Measurements from ENCODE around the gene ZNF747.
"Not testable (repeated sequence)": the region's sequence is repeated elsewhere in the genome, so short reads cannot be mapped to it uniquely, and the experiment has no call there.

ZNF747 gene

DNA sequence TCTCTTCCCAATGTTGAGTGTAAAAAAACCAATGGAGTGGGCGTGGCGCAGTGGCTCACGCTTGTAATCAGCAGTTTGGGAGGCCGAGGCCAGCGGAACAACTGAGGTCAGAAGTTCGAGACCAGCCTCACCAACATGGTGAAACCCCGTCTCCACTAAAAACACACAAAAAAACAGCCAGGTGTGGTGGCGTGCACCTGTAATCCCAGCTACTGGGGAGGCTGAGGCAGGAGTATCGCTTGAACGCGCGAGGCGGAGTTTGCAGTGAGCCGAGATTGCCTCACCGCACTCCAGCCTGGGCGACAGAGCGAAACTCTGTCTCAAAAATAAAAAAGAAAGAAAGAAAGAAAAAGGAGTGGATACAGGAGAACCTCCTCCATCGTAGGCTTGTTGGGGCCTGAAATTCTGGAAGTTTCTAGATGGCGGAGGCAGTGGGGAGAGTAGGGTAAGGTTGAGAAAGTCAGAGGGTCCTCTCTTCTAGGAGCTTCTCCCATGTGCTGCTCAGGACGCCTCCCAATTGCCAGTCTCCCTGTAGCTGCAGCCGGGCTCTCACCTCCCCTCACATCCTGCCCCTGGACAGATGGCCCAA lies 24.2 kb upstream of the ZNF747 start:
- DNase-seq (ENCODE audit: low read depth, low spot score): no peak
- H3K27ac ChIP-seq: peak overlapping the region; percentile 59

GRCh38 chr16:30557957-30558788 lies 23.5 kb upstream of the ZNF747 start, which contains the start of gene ZNF764:
TSS of gene ZNF764 (minus strand) at chr16:30558374. CDS start at chr16:30558182, 192 bp downstream.
- H3K27ac ChIP-seq: peak within 1 kb of the TSS; percentile 59
- DNase-seq (ENCODE audit: low read depth, low spot score): peak; percentile 85

DNA sequence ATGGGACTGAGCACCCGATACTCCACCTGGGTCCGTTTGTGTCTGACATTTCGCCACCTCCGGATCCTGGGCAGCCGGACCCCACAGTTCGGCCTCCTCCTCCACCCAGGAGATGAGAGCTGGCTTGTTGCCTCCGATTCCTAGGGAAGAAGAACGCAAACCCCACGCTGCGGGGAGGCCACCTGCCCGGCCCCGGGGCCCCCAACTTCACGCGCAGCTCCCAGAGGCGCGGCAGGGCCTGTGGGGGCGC lies 23.0 kb upstream of the ZNF747 start:
- peak overlapping the region; percentile 59 for H3K27ac ChIP-seq
- no peak for DNase-seq (ENCODE audit: low read depth, low spot score)

DNA sequence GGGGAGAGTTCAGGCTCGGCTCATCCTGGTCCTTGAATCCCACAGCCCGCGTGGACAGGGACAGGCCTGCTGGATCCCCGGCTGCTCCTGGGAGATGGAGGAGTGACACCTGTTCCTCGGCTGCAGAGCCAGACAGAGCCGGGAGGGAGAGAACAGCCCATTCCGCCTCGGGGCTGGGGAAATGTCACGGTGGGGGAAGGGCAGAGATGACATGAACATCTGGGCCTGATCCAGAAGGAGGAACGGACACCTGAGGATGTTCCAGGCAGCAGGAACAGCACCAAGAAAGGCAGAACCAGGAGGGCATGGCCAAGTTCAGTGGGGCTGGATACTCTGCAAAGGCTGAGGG lies 21.4 kb upstream of the ZNF747 start:
- no peak overlapping the region for H3K27ac ChIP-seq
- DNase-seq (ENCODE audit: low read depth, low spot score): no peak

- no peak overlapping the region for H3K27ac ChIP-seq
- DNase-seq (ENCODE audit: low read depth, low spot score): no peak
Measured at GRCh38 chr16:30555315-30556124, 20.9 kb upstream of the ZNF747 start.

DNA sequence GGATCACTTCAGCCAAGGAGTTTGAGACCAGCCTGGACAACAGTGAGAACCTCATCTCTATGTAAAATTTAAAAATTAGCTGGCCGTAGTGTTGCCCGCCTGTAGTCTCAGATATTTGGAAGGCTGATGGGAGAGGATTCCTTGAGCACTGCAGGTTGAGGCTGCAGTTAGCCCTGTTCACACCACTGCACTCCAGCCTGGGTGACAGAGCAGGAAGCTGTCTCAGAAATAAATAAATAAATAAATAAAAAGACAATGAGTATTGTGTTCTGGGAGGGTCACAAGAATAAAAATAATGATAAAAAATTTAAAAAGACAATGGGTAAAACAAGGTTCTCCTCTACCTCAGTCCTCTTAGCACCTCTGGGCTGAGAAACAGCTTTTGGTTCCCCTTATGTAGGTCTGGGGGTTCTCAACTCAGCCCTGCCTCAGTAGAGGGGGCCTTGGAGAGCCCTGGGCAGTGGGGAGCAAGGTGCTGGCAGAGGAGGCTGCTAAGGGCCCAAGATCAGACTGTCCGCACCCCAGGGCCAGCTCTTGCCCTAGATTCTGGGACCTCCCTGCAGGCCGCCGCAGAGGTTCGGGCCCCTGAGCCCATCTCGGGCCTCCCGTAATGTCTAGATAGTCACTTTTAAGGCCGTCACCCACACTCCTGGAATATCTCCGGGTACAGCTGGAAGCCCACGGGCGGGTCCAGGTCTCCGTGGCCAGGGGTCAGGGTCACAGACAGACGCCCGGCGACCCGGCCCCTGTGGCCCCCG lies 20.1 kb upstream of the ZNF747 start:
- no peak for DNase-seq (ENCODE audit: low read depth, low spot score)
- H3K27ac ChIP-seq: no peak overlapping the region

DNA sequence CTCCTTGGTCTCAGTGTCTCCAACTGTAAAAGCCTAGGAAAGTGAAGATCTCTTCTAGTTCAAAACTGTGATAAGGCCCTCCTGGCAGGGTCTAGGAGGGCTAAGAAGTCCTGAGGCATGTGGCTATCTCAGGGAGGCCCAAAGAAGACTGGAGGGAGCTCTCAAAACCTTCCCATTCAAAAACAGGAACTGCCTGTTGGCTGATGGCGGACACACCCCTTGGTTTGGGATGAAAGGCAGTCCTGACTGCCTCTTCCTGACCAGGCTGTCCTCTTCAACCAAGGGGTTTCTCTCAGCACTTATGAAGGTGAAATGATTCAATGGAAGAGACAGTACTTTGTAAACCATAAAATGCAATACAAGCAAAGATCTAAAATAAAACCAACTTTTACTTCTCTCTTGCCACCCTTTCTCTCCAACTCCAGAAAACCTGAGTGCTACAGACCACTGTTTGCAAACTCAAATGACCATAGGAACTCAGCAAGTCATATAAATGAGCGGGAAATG lies 18.8 kb upstream of the ZNF747 start:
- no peak overlapping the region for H3K27ac ChIP-seq
- no peak for DNase-seq (ENCODE audit: low read depth, low spot score)

- no peak overlapping the region for H3K27ac ChIP-seq
- no peak for DNase-seq (ENCODE audit: low read depth, low spot score)
Measured at GRCh38 chr16:30552956-30553355, 18.3 kb upstream of the ZNF747 start.

DNA sequence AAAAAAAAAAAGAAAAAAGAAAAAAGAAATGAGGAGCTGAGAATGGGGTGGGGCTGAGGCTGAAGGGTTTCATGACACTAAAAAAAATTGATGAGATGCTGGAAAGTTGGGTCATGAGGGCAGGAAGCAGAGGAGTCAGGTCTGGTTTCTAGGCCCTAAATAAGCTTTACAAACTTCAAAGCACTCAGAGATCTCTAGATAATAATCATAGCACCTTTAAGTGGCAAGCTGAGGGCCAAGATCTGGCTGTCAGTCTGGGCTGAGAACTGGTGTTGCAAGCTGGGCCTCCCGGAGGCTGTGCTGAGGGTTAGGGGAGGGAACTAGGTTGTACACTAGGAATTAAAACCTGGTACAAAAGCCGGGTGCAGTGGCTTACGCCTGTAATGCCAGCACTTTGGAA lies 17.1 kb upstream of the ZNF747 start:
- H3K27ac ChIP-seq: no peak overlapping the region
- no peak for DNase-seq (ENCODE audit: low read depth, low spot score)

DNA sequence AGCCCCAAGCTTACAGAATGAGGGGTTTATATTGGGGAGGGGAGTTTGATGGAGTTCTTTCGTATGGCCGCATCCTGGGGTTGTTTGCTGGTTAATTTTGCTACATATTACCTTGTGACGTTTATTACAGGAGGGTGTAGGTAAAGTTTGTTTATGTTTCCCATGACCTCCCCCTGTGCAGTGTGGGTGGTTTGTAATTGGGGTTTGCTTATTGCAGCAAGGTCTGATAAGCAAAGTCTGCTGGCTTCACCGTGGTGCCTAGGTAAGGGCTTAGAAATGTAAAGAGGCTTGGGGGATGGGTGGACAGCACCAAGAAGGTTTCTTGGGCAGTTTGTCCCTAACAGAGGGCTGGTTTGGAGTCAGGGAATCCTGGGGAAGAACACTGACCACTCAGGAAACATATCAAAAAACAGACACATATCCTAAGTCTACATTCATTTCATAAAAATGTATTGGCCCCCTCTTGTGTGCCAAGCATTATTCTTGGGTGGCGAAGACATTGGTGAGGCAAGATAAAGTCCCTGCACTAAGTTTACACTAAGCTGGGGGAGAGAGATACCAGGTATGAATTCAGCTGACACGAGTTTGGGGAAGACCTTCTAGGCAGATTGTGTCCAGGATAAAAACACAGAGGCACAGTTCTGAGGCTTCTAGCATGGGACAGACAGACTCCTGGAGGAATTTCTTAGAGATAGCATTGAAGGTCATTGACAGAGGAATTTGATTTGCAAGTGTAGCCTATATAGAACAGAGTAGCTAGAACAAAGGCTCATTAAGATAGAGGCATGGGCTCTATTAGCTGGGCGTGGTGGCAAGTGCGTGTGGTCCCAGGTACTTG lies 14.0 kb upstream of the ZNF747 start:
- H3K27ac ChIP-seq: no peak overlapping the region
- no peak for DNase-seq (ENCODE audit: low read depth, low spot score)

- H3K27ac ChIP-seq: no peak overlapping the region
- no peak for DNase-seq (ENCODE audit: low read depth, low spot score)
Measured at GRCh38 chr16:30546115-30546514, 11.5 kb upstream of the ZNF747 start.

- no peak overlapping the region for H3K27ac ChIP-seq
- no peak for DNase-seq (ENCODE audit: low read depth, low spot score)
Measured at GRCh38 chr16:30543067-30543466, 8.4 kb upstream of the ZNF747 start.

DNA sequence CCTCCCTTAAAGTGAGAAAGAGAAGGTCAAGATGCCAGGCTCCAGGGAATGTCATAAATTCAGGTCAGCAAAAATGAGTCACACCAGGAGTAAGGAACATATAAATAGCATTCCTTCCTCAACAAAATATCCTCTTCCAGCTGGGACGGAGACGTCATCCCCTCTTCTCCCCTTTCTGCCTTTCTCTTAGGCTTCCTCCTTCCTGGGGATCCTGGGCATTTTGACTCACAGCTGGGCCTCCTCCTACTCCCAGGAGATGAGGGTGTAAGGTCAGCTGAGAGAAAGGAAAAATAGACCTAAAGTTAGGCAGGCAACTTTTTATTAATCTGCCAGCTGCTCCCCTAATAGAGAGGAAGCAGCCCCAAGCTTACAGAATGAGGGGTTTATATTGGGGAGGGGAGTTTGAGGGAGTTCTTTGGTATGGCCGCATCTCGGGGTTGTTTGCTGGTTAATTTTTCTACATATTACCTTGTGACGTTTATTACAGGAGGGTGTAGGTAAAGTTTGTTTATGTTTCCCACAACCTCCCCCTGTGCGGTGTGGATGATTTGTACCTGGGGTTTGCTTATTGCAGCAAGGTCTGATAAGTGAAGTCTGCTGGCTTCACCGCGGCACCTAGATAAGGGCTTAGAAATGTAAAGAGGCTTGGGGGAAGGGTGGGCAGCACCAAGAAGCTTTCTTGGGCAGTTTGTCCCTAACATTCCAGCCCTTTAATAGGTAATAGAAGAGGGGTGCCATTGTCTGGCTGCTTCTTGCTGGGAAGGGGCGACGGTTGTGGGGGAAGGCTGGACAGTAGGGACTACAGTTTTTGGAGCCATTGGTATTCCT lies 7.1 kb upstream of the ZNF747 start:
- no peak overlapping the region for H3K27ac ChIP-seq
- no peak for DNase-seq (ENCODE audit: low read depth, low spot score)

DNA sequence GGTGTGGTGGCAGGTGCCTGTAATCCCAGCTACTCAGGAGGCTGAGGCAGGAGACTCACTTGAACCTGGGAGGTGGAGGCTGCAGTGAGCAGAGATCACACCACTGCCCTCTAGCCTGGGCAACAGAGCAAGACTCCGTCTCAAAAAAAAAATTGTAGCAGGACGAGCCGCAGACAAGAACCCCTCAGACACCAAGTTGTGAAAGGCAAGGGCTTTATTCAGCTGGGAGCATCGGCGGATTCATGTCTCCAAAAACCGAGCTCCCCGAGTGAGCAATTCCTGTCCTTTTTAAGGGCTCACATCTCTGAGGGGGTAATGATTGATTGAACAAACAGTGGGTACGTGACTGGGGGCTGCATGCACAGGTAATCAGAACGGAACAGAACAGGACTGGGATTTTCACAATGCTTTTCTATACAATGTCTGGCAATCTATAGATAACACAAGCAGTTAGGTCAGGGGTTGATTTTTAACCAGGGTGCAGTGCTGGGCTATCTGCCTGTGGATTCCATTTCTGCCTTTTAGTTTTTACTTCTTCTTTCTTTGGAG lies 6.3 kb upstream of the ZNF747 start:
- not testable (repeated sequence) for DNase-seq (ENCODE audit: low read depth, low spot score); H3K27ac ChIP-seq

DNA sequence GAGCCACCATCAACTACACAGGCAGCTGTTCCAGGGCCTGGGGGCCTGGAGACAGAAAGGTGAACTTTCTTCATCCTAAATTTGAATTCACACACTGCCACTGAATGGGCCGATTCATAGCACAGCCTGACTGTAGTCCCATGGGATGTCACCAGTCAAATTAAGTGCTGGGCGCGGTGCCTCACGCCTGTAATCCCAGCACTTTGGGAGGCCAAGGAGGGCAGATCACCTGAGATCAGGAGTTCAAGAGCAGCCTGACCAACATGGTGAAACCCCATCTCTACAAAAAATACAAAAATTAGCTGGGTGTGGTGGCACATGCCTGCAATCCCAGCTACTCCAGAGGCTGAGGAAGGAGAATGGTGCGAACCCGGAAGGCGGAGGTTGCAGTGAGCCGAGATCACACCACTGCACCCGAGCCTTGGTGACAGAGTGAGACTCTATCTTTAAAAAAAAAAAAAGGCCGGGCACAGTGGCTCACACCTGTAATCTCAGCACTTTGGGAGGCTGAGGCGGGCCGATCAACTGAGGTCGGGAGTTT lies 5.4 kb upstream of the ZNF747 start:
- not testable (repeated sequence) for H3K27ac ChIP-seq; DNase-seq (ENCODE audit: low read depth, low spot score)

DNA sequence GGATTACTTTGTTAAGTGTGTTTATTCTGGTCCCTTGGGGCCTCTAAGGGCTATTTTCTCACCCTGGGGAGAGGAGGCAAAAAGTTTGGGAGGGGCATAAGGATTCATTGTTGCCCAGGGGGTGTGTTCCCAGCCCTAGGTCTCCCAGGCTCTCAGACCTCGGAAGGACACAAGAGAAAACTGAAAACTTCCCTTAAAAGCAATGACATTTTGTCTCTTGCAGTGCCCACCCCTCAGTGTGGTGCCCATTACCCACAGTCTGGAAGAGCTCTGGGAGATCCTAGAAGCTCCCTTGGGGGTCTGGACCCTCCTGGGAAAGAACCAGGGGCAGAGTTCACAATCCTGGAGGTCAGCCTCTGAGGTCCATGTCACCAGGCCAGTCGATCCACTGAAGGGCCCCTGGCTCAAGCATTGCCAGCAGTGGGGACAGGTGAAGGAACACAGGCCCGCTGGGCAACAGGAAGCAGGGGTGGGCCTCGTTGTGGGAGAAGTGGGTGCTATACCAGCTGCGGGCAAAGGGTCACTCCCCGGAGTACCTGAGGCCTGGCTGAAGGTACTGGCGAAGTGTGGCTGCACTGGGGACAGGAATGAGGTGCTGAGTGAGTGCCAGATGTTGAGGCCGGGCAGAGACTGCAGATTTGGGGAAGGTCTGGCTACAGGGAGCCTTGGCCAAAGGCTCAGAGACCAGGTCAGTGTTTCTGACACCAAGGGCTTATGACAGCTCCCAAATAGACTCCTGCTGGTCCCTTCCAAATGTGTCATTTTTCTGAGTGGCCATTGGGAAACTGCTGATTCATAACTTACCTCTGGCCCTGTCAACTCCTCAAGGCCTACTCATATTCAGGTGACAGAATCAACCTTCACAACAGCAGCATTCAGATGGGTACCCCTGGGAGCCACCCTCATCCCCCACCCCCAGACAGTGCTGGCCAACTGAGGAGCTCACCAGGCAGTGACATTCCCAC lies 4.6 kb upstream of the ZNF747 start:
- H3K27ac ChIP-seq: no peak overlapping the region
- DNase-seq (ENCODE audit: low read depth, low spot score): no peak

DNA sequence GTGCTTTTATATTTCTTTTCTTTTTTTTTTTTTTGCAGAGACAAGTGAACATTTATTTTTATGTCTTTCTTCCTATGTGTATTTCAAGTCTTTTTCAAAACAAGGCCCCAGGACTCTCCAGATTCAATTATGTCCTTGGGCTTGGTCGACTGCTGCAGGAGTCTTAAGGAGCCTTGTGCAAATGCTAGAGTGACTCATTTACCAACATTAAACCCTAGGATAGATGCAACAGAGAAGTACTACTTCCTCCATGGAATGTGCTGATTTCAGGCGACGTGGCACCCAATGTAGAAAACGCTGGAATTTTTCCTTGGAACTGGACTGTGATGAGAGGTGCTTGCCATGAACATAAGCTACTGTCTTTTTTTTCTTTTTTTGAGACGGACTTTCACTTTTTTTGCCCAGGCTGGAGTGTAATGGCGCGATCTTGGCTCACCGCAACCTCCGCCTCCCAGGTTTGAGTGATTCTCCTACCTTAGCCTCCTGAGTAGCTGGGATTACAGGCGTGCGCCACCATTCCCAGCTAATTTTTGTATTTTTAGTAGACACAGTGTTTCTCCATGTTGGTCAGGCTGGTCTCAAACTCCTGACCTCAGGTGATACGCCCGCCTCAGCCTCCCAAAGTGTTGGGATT lies 1.9 kb upstream of the ZNF747 start:
- peak overlapping the region; percentile 85 for H3K27ac ChIP-seq
- not testable (repeated sequence) for DNase-seq (ENCODE audit: low read depth, low spot score)
